ENCODE measurements around the gene FYCO1.

DNA sequence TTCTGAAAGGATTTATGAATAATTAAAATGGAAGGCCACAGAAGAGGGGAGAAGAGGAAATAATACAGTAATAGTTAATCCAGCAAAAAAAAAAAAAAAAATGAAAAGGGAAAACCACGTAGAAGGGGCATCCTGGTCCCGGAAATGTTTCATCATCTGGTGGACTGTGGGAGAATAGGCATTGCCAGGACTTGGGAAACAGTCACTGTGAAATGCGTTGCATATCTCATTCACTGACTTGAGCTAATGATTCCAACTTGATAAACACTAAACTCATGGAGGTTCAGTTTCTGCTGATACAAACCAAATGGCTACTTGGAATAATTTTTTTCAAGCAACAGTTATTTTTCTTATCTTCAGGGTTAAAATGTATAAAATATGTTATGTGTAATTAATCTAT is 28.5 kb upstream of the FYCO1 start:
- TF ChIP-seq EZH2 (IDR thresholded peaks at IDR 0.05; ENCODE audit: insufficient read depth, poor library complexity, severe bottlenecking) (no peak), EZH2phosphoT487 (IDR thresholded peaks at IDR 0.05; ENCODE audit: insufficient read depth, low read depth) (no peak)
